ENCODE results near the gene SARS1. TPM values are rescaled to one million over a fixed set of nuclear protein-coding genes. Genes with fewer than 3 reads are reported as not detected.

Gene SARS1
- polyA plus RNA-seq, 1 experiment: 411 TPM

- POLR2A ChIA-PET: no interaction called here
- no peak for DNase-seq (ENCODE audit: low read depth)
- Histone ChIP-seq H3K27me3 (ENCODE audit: control insufficient read depth, insufficient read depth, low read length) (no peaks in the 10 kb centered on the region), H3K4me3 (ENCODE audit: low read depth, low read length) (no peak overlapping the region), H3K36me3 (ENCODE audit: control insufficient read depth, insufficient read depth, low read length) (no peaks in the 10 kb centered on the region)
- CTCF ChIA-PET: interaction anchor here (1.3 to 3.4 kb wide), 4 partner anchors 12 to 280 kb away, joined by 4 to 21 read pairs (median 10); no protein-coding TSS in a partner anchor
- no peak for TF ChIP-seq CTCF (IDR thresholded peaks at IDR 0.05; ENCODE audit: insufficient read depth, low read depth, low read length)
Measured at GRCh38 chr1:109252167-109252892, 38.6 kb downstream of the SARS1 start.

GRCh38 chr1:109252893-109253802 is 39.4 kb downstream of the SARS1 start:
- ChIA-PET CTCF (interaction anchor here (1.0 to 3.4 kb wide), 7 partner anchors 10 to 279 kb away, joined by 3 to 16 read pairs (median 4); no protein-coding TSS in a partner anchor), POLR2A (interaction anchor here (0.6 kb wide), 1 partner anchor 32 kb away, joined by 4 read pairs; no protein-coding TSS in a partner anchor)
- Histone ChIP-seq H3K36me3 (ENCODE audit: control insufficient read depth, insufficient read depth, low read length) (no peaks in the 10 kb centered on the region), H3K4me3 (ENCODE audit: low read depth, low read length) (no peak overlapping the region), H3K27me3 (ENCODE audit: control insufficient read depth, insufficient read depth, low read length) (no peaks in the 10 kb centered on the region)
- TF ChIP-seq CTCF (IDR thresholded peaks at IDR 0.05; ENCODE audit: insufficient read depth, low read depth, low read length): no peak
- DNase-seq (ENCODE audit: low read depth): no peak

- Histone ChIP-seq H3K4me3 (ENCODE audit: low read depth, low read length) (no peak overlapping the region), H3K27me3 (ENCODE audit: control insufficient read depth, insufficient read depth, low read length) (no peaks in the 10 kb centered on the region), H3K36me3 (ENCODE audit: control insufficient read depth, insufficient read depth, low read length) (no peaks in the 10 kb centered on the region)
- no peak for DNase-seq (ENCODE audit: low read depth)
- CTCF ChIA-PET: interaction anchor here (0.6 to 3.4 kb wide), 9 partner anchors 9 to 828 kb away, joined by 3 to 16 read pairs (median 4); no protein-coding TSS in a partner anchor
- POLR2A ChIA-PET: interaction anchor here (0.6 to 1.3 kb wide), 2 partner anchors 23 to 33 kb away, joined by 3 to 4 read pairs; no protein-coding TSS in a partner anchor
- TF ChIP-seq CTCF (IDR thresholded peaks at IDR 0.05; ENCODE audit: insufficient read depth, low read depth, low read length): 0 out of 2 replicates have a peak, but pooled peaks have one; percentile 7
Measured at GRCh38 chr1:109253803-109254620, 40.3 kb downstream of the SARS1 start.

- CTCF ChIA-PET: interaction anchor here (0.6 to 3.4 kb wide), 9 partner anchors 8 to 828 kb away, joined by 3 to 16 read pairs (median 3); no protein-coding TSS in a partner anchor
- Histone ChIP-seq H3K4me3 (ENCODE audit: low read depth, low read length) (no peak overlapping the region), H3K36me3 (ENCODE audit: control insufficient read depth, insufficient read depth, low read length) (no peaks in the 10 kb centered on the region), H3K27me3 (ENCODE audit: control insufficient read depth, insufficient read depth, low read length) (no peaks in the 10 kb centered on the region)
- TF ChIP-seq CTCF (IDR thresholded peaks at IDR 0.05; ENCODE audit: insufficient read depth, low read depth, low read length): no peak
- POLR2A ChIA-PET: interaction anchor here (1.3 kb wide), 1 partner anchor 22 kb away, joined by 3 read pairs; no protein-coding TSS in a partner anchor
- no peak for DNase-seq (ENCODE audit: low read depth)
Measured at GRCh38 chr1:109254621-109255096, 40.9 kb downstream of the SARS1 start.

Data from BJ (cell line).